ENCODE data around the gene TFDP2.

- TF ChIP-seq OSR1 (CRISPR knock-in tag; IDR thresholded peaks at IDR 0.05) (no peak), ZFP30 (CRISPR knock-in tag; IDR thresholded peaks at IDR 0.05) (no peak), SNAI2 (CRISPR knock-in tag; IDR thresholded peaks at IDR 0.05) (no peak), PATZ1 (CRISPR knock-in tag; IDR thresholded peaks at IDR 0.05; ENCODE audit: borderline replicate concordance) (no peak), ZFP3 (CRISPR knock-in tag; IDR thresholded peaks at IDR 0.05) (no peak), RARB (CRISPR knock-in tag; IDR thresholded peaks at IDR 0.05) (no peak), ISL1 (CRISPR knock-in tag; IDR thresholded peaks at IDR 0.05) (no peak), TOX (CRISPR knock-in tag; IDR thresholded peaks at IDR 0.05; ENCODE audit: borderline replicate concordance) (no peak), CSDC2 (CRISPR knock-in tag; IDR thresholded peaks at IDR 0.05) (no peak), CREB5 (CRISPR knock-in tag; IDR thresholded peaks at IDR 0.05; ENCODE audit: low read depth) (no peak), ZC3H10 (CRISPR knock-in tag; IDR thresholded peaks at IDR 0.05) (no peak), ZNF70 (CRISPR knock-in tag; IDR thresholded peaks at IDR 0.05) (no peak), ZNF8 (CRISPR knock-in tag; IDR thresholded peaks at IDR 0.05) (no peak)
Observed at GRCh38 chr3:141913150-141913811, 236.1 kb downstream of the TFDP2 start.
